IMR-90 (cell line): Measurements from ENCODE around the gene GPER1. TPM values are rescaled to one million over a fixed set of nuclear protein-coding genes. Genes with fewer than 3 reads are reported as not detected.

Experiments used
- BHLHE40 ChIP-seq: fragments of 150-350 bp; IDR thresholded peaks from 2 replicates; pipeline ENCODE4 v1.6.1; 2016; ENCODE audit warnings: mild to moderate bottlenecking, low read depth, low read length
- NFE2L2 ChIP-seq: fragments of 150-350 bp; IDR thresholded peaks from 2 replicates; pipeline ENCODE4 v1.6.1; 2016; ENCODE audit warnings: low read depth, mild to moderate bottlenecking, low read length
- RFX5 ChIP-seq: IDR thresholded peaks from 2 replicates; pipeline ENCODE4 v1.8.0; 2012; ENCODE audit warnings: low read depth, mild to moderate bottlenecking, low read length, moderate library complexity
- polyA plus RNA-seq, 3 experiments: library from polyadenylated mRNA; depleted of rRNA; stranded (reverse); fragments of >200 nt; gene quantifications; 2 replicates each; pipeline ENCODE4 v1.2.3, GENCODE V29; 2012; ENCODE audit warnings: low replicate concordance in 1 of 3
- total RNA-seq: library from RNA; depleted of rRNA; stranded (reverse); fragments of >200 nt; gene quantifications from 2 replicates; pipeline ENCODE4 v1.2.3, GENCODE V29; 2012
- TF ChIP-seq, protein P1 (sequence below): fragments of 150-350 bp; IDR thresholded peaks from 2 replicates; pipeline ENCODE4 v1.6.1; 2017; ENCODE audit warnings: mild to moderate bottlenecking, antibody characterized with exemption, low read length, low read depth

The GPER1 gene
- total and polyA plus RNA-seq, 2 of the 4 experiments (the other 2 are of a cell fraction) = 2.0 to 5.8 TPM

DNA sequence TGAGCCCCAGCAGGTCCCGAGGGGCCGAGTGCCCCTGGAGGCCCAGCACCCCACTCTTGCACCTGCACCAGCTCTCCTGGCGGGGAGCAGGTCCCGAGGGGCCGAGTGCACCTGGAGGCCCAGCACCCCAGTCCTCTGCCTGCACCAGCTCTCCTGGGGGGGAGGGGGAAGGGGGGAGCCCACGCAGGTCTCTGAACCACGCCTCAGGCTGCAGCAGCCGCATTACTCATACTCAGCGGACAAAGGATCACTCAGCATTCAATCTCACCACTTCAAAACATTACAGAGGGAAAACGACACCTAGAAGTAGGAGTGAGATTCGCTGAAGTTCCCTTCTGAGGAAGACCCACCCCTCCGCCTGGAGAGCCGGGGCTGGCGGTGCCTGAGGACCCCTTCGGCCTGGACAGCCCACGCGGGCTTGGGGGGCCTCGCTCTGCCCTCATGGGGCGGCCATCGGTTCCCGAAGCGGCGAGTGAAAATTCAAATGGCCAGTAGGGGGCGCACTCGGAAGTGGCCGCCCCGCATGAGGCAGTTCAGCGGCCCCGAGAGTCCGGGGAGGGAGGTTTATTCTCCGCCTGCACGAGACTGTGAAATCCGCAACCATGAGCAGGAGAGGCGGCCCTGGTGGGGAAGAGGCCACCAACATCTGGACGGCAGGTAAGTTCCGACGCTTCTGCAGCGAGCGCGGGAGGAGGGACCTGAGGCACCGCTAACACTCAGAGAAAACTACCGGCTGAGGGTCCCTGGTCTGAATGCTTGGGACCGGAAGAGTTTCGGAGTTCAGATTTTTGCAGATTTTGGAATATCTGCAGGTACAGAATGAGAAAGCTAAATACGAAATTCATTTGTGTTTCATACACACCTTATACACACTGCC, 1.1 kb upstream of the GPER1 start (continued):
- TF ChIP-seq, protein P1, sequence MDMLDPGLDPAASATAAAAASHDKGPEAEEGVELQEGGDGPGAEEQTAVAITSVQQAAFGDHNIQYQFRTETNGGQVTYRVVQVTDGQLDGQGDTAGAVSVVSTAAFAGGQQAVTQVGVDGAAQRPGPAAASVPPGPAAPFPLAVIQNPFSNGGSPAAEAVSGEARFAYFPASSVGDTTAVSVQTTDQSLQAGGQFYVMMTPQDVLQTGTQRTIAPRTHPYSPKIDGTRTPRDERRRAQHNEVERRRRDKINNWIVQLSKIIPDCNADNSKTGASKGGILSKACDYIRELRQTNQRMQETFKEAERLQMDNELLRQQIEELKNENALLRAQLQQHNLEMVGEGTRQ = no peak
- TF ChIP-seq RFX5 = no peak
- TF ChIP-seq NFE2L2 = no peak
- TF ChIP-seq BHLHE40 = peak; percentile 76
